GM12878 (cell line): ENCODE measurements around the gene TNFAIP2. TPM values are rescaled to one million over a fixed set of nuclear protein-coding genes. Genes with fewer than 3 reads are reported as not detected.

Experiments used
- ATAC-seq: fragments of 200-7000 bp; cut with Tn5 transposase; 3 replicates; pipeline ENCODE4 v1.9.1; 2020; ENCODE audit warnings: mild to moderate bottlenecking, moderate library complexity
- BruUV-seq: library from RNA; stranded (reverse); fragments of 400-500 nt; replicated peaks from 2 replicates; lab custom pipeline; 2021; lab: Mats Ljungman, UMichigan
- CTCF ChIA-PET: fragments of 300-600 bp; sonication (Branson Sonifier 250); formaldehyde crosslinking; extraction: SDS; loops from one replicate; lab custom pipeline; 2021; ENCODE audit warnings: inconsistent platforms; lab: Yijun Ruan, JAX
- POLR2A ChIA-PET: fragments of 350-600 bp; formaldehyde crosslinking; extraction: SDS; loops from one replicate; lab custom pipeline; 2021; ENCODE audit warnings: inconsistent platforms; lab: Charles Lee
- RAD21 ChIA-PET: fragments of 300-600 bp; sonication (Branson Sonifier 250); formaldehyde crosslinking; loops from one replicate; lab custom pipeline; 2023; ENCODE audit warnings: antibody characterized with exemption; ENCODE audit not compliant: unreplicated experiment; lab: Charles Lee
- SMC1A ChIA-PET: fragments of 300-600 bp; sonication (Branson Sonifier 250); formaldehyde crosslinking; loops from one replicate; lab custom pipeline; 2023; ENCODE audit not compliant: unreplicated experiment, uncharacterized antibody; lab: Charles Lee
- DNase-seq: peaks from one replicate; pipeline ENCODE4 v3.0.0-alpha.2; 2011; ENCODE audit warnings: low read depth, low spot score
- FAIRE-seq: peaks from 3 replicates; lab custom pipeline; 2011; peaks lifted over from hg19 to GRCh38; lab: Jason Lieb, UNC
- H2AFZ ChIP-seq: 2 replicates; pipeline ENCODE4 v1.6.0; 2011; ENCODE audit warnings: low read depth, low read length, control low read depth; ENCODE audit not compliant: control insufficient read depth
- H3K27ac ChIP-seq: 2 replicates; pipeline ENCODE4 v1.5.1; 2011; ENCODE audit warnings: control low read depth; ENCODE audit not compliant: control insufficient read depth, insufficient read depth
- H3K27me3 ChIP-seq, 2 experiments: replicated peaks in 1 of 2; 2 replicates each; pipeline versions ENCODE4 v1.6.0 to v1.6.1; 2011; ENCODE audit warnings: low read length in 1 of 2; ENCODE audit not compliant: control insufficient read depth in 2 of 2, insufficient read depth in 2 of 2
- H3K36me3 ChIP-seq, 2 experiments: 2 replicates each; pipeline ENCODE4 v1.5.1; 2011; ENCODE audit warnings: low read length in 1 of 2; ENCODE audit not compliant: control insufficient read depth in 2 of 2, insufficient read depth in 2 of 2
- H3K4me1 ChIP-seq: 2 replicates; pipeline ENCODE4 v1.6.1; 2011; ENCODE audit warnings: mild to moderate bottlenecking, low read length, moderate library complexity, mixed read lengths; ENCODE audit not compliant: control insufficient read depth, insufficient read depth
- H3K4me2 ChIP-seq: 2 replicates; pipeline ENCODE4 v1.6.0; 2011; ENCODE audit warnings: control low read depth; ENCODE audit not compliant: control insufficient read depth, insufficient read depth
- H3K4me3 ChIP-seq: fragments of 200-600 bp; sonication (generic); 2 replicates; pipeline ENCODE4 v1.5.1; 2016
- H3K79me2 ChIP-seq: 2 replicates; pipeline ENCODE4 v1.6.0; 2011; ENCODE audit warnings: low read length; ENCODE audit not compliant: control insufficient read depth, insufficient read depth
- H3K9ac ChIP-seq: 2 replicates; pipeline ENCODE4 v1.8.0; 2011; ENCODE audit warnings: low read length, control low read depth, mixed read lengths; ENCODE audit not compliant: control insufficient read depth, insufficient read depth
- H3K9me3 ChIP-seq: replicated peaks from 3 replicates; pipeline ENCODE4 v1.5.1; 2011; ENCODE audit warnings: mild to moderate bottlenecking, low read length; ENCODE audit not compliant: control insufficient read depth, insufficient read depth
- H4K20me1 ChIP-seq: 2 replicates; pipeline ENCODE4 v1.6.0; 2011; ENCODE audit not compliant: control insufficient read depth, insufficient read depth
- BACH1 ChIP-seq: fragments of 450-650 bp; IDR thresholded peaks from 2 replicates; pipeline ENCODE4 v1.6.1; 2017; ENCODE audit warnings: mild to moderate bottlenecking, borderline replicate concordance
- JUNB ChIP-seq: IDR thresholded peaks from 2 replicates; pipeline ENCODE4 v1.6.1; 2016; ENCODE audit warnings: antibody characterized with exemption, mild to moderate bottlenecking
- YBX1 ChIP-seq: fragments of 450-650 bp; IDR thresholded peaks from 2 replicates; pipeline ENCODE4 v1.6.1; 2016; ENCODE audit warnings: antibody characterized with exemption
- WGBS: methylation state at CpG from one replicate; pipeline ENCODE4 v1.1.6; 2016; ENCODE audit warnings: low lambda C conversion rate; ENCODE audit not compliant: insufficient replicate concordance, insufficient coverage; ENCODE audit errors: missing lambda C conversion rate; 5-methylcytosine and 5-hydroxymethylcytosine counted together
- in situ Hi-C: fragments of 300-500 bp; cut with MboI; formaldehyde crosslinking; loops from 9 replicates; pipeline ENCODE4 v1.14.3; 2018; ENCODE audit warnings: mixed read lengths
- intact Hi-C: fragments of 100-400 bp; cut with micrococcal nuclease; formaldehyde crosslinking; loops from one replicate; pipeline ENCODE4 v1.14.2; 2022; ENCODE audit not compliant: unreplicated experiment
- polyA plus RNA-seq, 11 experiments: library from polyadenylated mRNA; depleted of rRNA in 4 of 11; unstranded in 6 of 11; stranded (reverse) in 5 of 11; fragments of >200 nt; fragmentation: Nextera tagmentation in 4 of 11; fragmentation: Illumina TruSeq in 1 of 11; extraction: Ambion mirVana in 4 of 11; extraction: Trizol in 1 of 11; gene quantifications; 1 replicate in 1 of 11; 2 replicates in 10 of 11; pipeline versions ENCODE4 v1.2.1 to v1.2.3, GENCODE V29; 2011 to 2016; ENCODE audit warnings: inconsistent platforms in 2 of 11, missing spikeins in 2 of 11, low read depth in 1 of 11
- total RNA-seq, 4 experiments: library from RNA; depleted of rRNA in 3 of 4; stranded (reverse); fragments of >200 nt in 3 of 4; fragmentation: Illumina TruSeq in 1 of 4; extraction: Trizol in 1 of 4; gene quantifications; 2 replicates each; pipeline versions ENCODE4 v1.2.1 to v1.2.3, GENCODE V29; 2013 to 2021
- TF ChIP-seq, protein P1 (sequence below): IDR thresholded peaks from 2 replicates; pipeline ENCODE4 v1.6.1; 2012; ENCODE audit warnings: mild to moderate bottlenecking, low read depth, low read length
- TF ChIP-seq, protein P2 (sequence below): fragments of 450-650 bp; IDR thresholded peaks from 2 replicates; pipeline ENCODE4 v1.6.1; 2017; ENCODE audit warnings: antibody characterized with exemption, mild to moderate bottlenecking, moderate library complexity

The TNFAIP2 gene
- total and polyA plus RNA-seq, 10 of the 15 experiments (the other 5 are each of a cell fraction or from before 2014, with no cell fraction given), result 7.1 to 150 (median 74.5) TPM

DNA sequence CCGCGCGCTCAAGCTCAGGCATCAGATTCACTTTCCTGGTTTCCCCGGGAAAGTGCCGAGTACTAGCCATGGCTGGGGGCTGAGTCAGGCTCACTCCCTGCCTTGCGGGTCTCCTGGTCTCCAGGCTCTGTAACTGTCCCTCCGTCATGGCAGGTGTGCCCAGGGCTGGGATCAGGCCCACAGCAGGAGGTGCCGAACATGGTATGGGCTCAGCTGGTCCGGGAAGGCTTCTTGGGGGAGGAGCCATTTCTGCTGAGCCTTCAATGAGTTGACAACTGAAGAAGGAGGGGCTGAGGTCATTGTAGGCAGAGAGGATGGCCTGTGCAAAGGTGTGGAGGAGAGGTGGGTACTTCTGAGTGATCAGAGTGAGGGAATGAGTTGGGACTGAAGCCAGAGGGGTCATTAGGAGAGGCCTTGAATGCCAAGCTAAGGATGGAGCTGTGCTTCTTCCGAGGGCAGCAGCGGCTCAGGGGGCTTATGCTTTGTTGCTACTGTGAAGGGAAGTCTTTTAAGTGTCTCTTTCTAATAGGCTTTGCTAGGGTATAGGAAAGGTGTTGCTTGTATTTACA lies 28.0 kb upstream of the TNFAIP2 start:
- Histone ChIP-seq H3K4me1 (peaks cover 17% of the 10 kb centered on the region), H4K20me1 (no peaks in the 10 kb centered on the region), H3K9ac (no peak overlapping the region), H3K4me3 (no peak overlapping the region), H3K36me3 (no peaks in the 10 kb centered on the region), H3K79me2 (no peaks in the 10 kb centered on the region), H3K27ac (no peak overlapping the region), H3K9me3 (no peaks in the 10 kb centered on the region), H3K4me2 (no peak overlapping the region), H3K27me3 (no peaks in the 10 kb centered on the region), H2AFZ (no peak overlapping the region)
- BruUV-seq, result no TSS peak
- WGBS, result 87% methylated on average over 11 of the region's 11 CpGs
- FAIRE-seq, result no peak
- intact Hi-C loops, result no loop called here
- in situ Hi-C loops, result no loop called here
- ATAC-seq, result no peak
- ChIA-PET POLR2A (interaction anchor here (1.2 kb wide), 1 partner anchor 38 kb away, joined by 3 read pairs; no protein-coding TSS in a partner anchor), RAD21 (interaction anchor here (1.3 to 2.7 kb wide), 2 partner anchors 10 to 401 kb away, joined by 5 to 17 read pairs; no protein-coding TSS in a partner anchor), SMC1A (interaction anchor here (0.9 to 2.4 kb wide), 4 partner anchors 10 to 401 kb away, joined by 4 to 13 read pairs (median 6); no protein-coding TSS in a partner anchor), CTCF (interaction anchor here (0.8 to 3.2 kb wide), 6 partner anchors 10 to 89 kb away, joined by 3 to 37 read pairs (median 3); no protein-coding TSS in a partner anchor)
- TF ChIP-seq, protein P1, sequence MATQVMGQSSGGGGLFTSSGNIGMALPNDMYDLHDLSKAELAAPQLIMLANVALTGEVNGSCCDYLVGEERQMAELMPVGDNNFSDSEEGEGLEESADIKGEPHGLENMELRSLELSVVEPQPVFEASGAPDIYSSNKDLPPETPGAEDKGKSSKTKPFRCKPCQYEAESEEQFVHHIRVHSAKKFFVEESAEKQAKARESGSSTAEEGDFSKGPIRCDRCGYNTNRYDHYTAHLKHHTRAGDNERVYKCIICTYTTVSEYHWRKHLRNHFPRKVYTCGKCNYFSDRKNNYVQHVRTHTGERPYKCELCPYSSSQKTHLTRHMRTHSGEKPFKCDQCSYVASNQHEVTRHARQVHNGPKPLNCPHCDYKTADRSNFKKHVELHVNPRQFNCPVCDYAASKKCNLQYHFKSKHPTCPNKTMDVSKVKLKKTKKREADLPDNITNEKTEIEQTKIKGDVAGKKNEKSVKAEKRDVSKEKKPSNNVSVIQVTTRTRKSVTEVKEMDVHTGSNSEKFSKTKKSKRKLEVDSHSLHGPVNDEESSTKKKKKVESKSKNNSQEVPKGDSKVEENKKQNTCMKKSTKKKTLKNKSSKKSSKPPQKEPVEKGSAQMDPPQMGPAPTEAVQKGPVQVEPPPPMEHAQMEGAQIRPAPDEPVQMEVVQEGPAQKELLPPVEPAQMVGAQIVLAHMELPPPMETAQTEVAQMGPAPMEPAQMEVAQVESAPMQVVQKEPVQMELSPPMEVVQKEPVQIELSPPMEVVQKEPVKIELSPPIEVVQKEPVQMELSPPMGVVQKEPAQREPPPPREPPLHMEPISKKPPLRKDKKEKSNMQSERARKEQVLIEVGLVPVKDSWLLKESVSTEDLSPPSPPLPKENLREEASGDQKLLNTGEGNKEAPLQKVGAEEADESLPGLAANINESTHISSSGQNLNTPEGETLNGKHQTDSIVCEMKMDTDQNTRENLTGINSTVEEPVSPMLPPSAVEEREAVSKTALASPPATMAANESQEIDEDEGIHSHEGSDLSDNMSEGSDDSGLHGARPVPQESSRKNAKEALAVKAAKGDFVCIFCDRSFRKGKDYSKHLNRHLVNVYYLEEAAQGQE, result no peak
- TF ChIP-seq YBX1 (no peak), JUNB (no peak), BACH1 (no peak)
- TF ChIP-seq, protein P2, sequence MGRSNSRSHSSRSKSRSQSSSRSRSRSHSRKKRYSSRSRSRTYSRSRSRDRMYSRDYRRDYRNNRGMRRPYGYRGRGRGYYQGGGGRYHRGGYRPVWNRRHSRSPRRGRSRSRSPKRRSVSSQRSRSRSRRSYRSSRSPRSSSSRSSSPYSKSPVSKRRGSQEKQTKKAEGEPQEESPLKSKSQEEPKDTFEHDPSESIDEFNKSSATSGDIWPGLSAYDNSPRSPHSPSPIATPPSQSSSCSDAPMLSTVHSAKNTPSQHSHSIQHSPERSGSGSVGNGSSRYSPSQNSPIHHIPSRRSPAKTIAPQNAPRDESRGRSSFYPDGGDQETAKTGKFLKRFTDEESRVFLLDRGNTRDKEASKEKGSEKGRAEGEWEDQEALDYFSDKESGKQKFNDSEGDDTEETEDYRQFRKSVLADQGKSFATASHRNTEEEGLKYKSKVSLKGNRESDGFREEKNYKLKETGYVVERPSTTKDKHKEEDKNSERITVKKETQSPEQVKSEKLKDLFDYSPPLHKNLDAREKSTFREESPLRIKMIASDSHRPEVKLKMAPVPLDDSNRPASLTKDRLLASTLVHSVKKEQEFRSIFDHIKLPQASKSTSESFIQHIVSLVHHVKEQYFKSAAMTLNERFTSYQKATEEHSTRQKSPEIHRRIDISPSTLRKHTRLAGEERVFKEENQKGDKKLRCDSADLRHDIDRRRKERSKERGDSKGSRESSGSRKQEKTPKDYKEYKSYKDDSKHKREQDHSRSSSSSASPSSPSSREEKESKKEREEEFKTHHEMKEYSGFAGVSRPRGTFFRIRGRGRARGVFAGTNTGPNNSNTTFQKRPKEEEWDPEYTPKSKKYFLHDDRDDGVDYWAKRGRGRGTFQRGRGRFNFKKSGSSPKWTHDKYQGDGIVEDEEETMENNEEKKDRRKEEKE, result no peak
- DNase-seq, result no peak
